Fibroblast of the aortic adventitia (primary cell): Measurements from ENCODE around the gene ELMO1. TPM values are rescaled to one million over a fixed set of nuclear protein-coding genes. Genes with fewer than 3 reads are reported as not detected.

Source experiments
- DNase-seq: peaks from one replicate; pipeline ENCODE4 v3.0.0-alpha.2; 2010; ENCODE audit warnings: low read depth
- H3K4me3 ChIP-seq: 2 replicates; pipeline ENCODE4 v1.5.1; 2011; ENCODE audit warnings: low read depth, mild to moderate bottlenecking, control low read depth, low read length, moderate library complexity
- total RNA-seq: library from RNA; depleted of rRNA; stranded (reverse); fragments of >200 nt; gene quantifications from 2 replicates; pipeline ENCODE4 v1.2.3, GENCODE V29; 2012; ENCODE audit warnings: low replicate concordance
- TF ChIP-seq, protein P1 (sequence below): IDR thresholded peaks from 2 replicates; pipeline ENCODE4 v1.5.1; 2011; ENCODE audit warnings: mild to moderate bottlenecking, low read length, control low read depth, inconsistent platforms; ENCODE audit not compliant: insufficient read depth

ELMO1 gene
- total RNA-seq, 1 donor, result 1.3 TPM

- TF ChIP-seq, protein P1, sequence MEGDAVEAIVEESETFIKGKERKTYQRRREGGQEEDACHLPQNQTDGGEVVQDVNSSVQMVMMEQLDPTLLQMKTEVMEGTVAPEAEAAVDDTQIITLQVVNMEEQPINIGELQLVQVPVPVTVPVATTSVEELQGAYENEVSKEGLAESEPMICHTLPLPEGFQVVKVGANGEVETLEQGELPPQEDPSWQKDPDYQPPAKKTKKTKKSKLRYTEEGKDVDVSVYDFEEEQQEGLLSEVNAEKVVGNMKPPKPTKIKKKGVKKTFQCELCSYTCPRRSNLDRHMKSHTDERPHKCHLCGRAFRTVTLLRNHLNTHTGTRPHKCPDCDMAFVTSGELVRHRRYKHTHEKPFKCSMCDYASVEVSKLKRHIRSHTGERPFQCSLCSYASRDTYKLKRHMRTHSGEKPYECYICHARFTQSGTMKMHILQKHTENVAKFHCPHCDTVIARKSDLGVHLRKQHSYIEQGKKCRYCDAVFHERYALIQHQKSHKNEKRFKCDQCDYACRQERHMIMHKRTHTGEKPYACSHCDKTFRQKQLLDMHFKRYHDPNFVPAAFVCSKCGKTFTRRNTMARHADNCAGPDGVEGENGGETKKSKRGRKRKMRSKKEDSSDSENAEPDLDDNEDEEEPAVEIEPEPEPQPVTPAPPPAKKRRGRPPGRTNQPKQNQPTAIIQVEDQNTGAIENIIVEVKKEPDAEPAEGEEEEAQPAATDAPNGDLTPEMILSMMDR, result no peak
- no peak overlapping the region for H3K4me3 ChIP-seq
- DNase-seq, result no peak
These were observed 26.7 kb downstream of the ELMO1 start for GRCh38 chr7:37421861-37422500.

DNA sequence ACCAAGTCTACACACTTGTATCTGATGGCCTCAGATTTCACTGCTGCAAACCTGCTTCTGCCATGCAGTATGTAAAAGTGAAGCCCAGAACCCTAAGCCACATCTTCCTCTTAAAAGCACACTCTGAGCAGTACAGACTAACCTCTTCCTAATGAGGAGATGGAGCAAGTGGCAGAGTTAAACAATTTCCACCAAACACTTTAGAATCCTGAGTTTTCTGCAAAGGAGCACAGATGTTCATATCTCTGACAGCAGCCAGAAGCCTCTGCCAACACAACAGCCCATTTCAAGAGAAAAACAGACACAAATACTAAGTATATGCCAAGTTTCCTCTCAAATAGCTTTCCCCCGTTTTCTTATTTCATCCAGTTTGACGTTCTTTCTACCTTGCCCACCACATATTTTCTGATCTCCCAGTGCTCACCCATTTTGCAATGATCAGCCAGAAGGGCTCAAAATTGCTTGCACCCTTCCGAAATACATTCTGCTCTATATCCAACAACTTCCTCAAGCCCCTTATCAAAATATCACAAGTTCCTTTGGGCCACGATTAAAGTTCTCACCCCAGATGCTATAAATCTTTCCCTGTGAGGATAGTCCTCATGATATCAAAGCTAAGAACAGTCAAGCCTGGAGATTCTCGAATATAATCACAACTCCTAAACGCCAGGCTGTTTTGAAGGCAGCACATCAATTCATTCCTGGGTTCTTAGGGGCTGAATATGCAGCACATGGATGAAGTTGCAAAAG lies 27.5 kb downstream of the ELMO1 start:
- TF ChIP-seq, protein P1, result no peak
- DNase-seq, result no peak
- H3K4me3 ChIP-seq, result no peak overlapping the region

GRCh38 chr7:37419496-37419895 lies 29.2 kb downstream of the ELMO1 start:
- no peak overlapping the region for H3K4me3 ChIP-seq
- TF ChIP-seq, protein P1, result no peak
- no peak for DNase-seq

- no peak overlapping the region for H3K4me3 ChIP-seq
- DNase-seq, result no peak
- TF ChIP-seq, protein P1, result no peak
These were observed 30.3 kb downstream of the ELMO1 start for GRCh38 chr7:37418381-37418780.

DNA sequence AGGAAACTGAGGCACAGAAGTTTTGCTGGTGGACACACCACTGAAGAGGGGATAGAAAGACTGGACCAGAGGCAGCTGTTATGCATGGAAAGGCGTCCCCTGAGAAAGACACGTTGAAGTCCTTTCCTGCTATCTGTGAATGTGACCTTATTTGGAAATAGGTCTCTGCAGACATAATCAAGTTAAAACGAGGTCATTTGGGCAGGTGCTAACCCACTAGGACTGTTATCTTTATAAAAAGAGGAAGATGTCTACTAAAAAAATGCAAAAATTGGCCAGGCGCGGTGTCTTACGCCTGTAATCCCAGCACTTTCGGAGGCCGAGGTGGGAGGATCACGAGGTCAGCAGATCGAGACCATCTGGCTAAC lies 31.6 kb downstream of the ELMO1 start:
- TF ChIP-seq, protein P1, result no peak
- H3K4me3 ChIP-seq, result no peak overlapping the region
- no peak for DNase-seq

- no peak overlapping the region for H3K4me3 ChIP-seq
- TF ChIP-seq, protein P1, result no peak
- no peak for DNase-seq
These were observed 32.1 kb downstream of the ELMO1 start for GRCh38 chr7:37416378-37417106.
